ENCODE data around the gene C5orf22. TPM values are rescaled to one million over a fixed set of nuclear protein-coding genes. Genes with fewer than 3 reads are reported as not detected.
A peak's percentile ranks its signal among the peaks of the same experiment; 100 is the strongest.

The C5orf22 gene
- total and polyA plus RNA-seq, 10 of the 15 experiments (the other 5 are each of a cell fraction or from before 2014, with no cell fraction given), result 10.5 to 35.5 (median 24.0) TPM

GRCh38 chr5:31530541-31531265 lies 1.4 kb upstream of the C5orf22 start (continued):
- no peak for TF ChIP-seq ZSCAN29 (IDR thresholded peaks at IDR 0.05)

- ChIA-PET SMC1A (ENCODE audit: uncharacterized antibody, unreplicated experiment) (interaction anchor here (0.7 to 1.6 kb wide), 4 partner anchors 8 to 11 kb away, joined by 3 to 6 read pairs (median 4); no protein-coding TSS in a partner anchor), CTCF (interaction anchor here (1.0 to 1.6 kb wide), 3 partner anchors 10 to 23 kb away, joined by 3 to 9 read pairs (median 7); no protein-coding TSS in a partner anchor), RAD21 (ENCODE audit: unreplicated experiment) (interaction anchor here (1.0 to 1.7 kb wide), 2 partner anchors 545 to 561 kb away, joined by 3 to 4 read pairs; no protein-coding TSS in a partner anchor), POLR2A (interaction anchor here (0.5 to 1.0 kb wide), 5 partner anchors 9 to 47 kb away, joined by 3 to 6 read pairs (median 4); no protein-coding TSS in a partner anchor)
- no peaks in the 10 kb centered on the region for H3K9me3 ChIP-seq (replicated peaks; ENCODE audit: control insufficient read depth, insufficient read depth, low read length)
- no peaks in the 10 kb centered on the region for H4K20me1 ChIP-seq (ENCODE audit: control insufficient read depth, insufficient read depth)
- in situ Hi-C loops (cut with MboI), result no loop called here
- WGBS (ENCODE audit: insufficient coverage, insufficient replicate concordance, low lambda C conversion rate, missing lambda C conversion rate), result under 1% methylated on average over 13 of the region's 13 CpGs
- ATAC-seq (peak; percentile 64), DNase-seq (ENCODE audit: low read depth, low spot score) (no peak), FAIRE-seq (peak; percentile 18)
- peak overlapping the region; percentile 96 for H3K9ac ChIP-seq (ENCODE audit: control insufficient read depth, insufficient read depth, low read length)
- intact Hi-C loops (cut with micrococcal nuclease; ENCODE audit: unreplicated experiment), result no loop called here
- peak overlapping the region; percentile 81 for H2AFZ ChIP-seq (ENCODE audit: control insufficient read depth, low read depth, low read length)
- no TSS peak for BruUV-seq (replicated peaks)
- H3K27ac ChIP-seq (ENCODE audit: control insufficient read depth, insufficient read depth), result peak overlapping the region; percentile 67
- H3K4me2 ChIP-seq (ENCODE audit: control insufficient read depth, insufficient read depth), result no peak overlapping the region
- peaks cover 6 to 12% of the 10 kb centered on the region in 2 experiments for H3K36me3 ChIP-seq (ENCODE audit: control insufficient read depth in 2 of 2, insufficient read depth in 2 of 2, low read length in 1 of 2)
- H3K79me2 ChIP-seq (ENCODE audit: control insufficient read depth, insufficient read depth, low read length), result peaks cover 40% of the 10 kb centered on the region
- H3K4me3 ChIP-seq, result peak overlapping the region; percentile 92
- H3K4me1 ChIP-seq (ENCODE audit: control insufficient read depth, insufficient read depth, low read length), result peaks cover 17% of the 10 kb centered on the region
- no peaks in the 10 kb centered on the region for H3K27me3 ChIP-seq (replicated peaks in 1 of 2; ENCODE audit: control insufficient read depth in 2 of 2, insufficient read depth in 2 of 2, low read length in 1 of 2)
- TF ChIP-seq MAX (IDR thresholded peaks at IDR 0.05; ENCODE audit: low read depth, low read length), result 0 out of 2 replicates have a peak, but pooled peaks have one; percentile 14
- TF ChIP-seq CREB1 (IDR thresholded peaks at IDR 0.05; ENCODE audit: low read depth), result no peak
- no peak for TF ChIP-seq RBBP5 (conservative IDR thresholded peaks at IDR 0.05)
- no peak for TF ChIP-seq MTA2 (IDR thresholded peaks at IDR 0.05; ENCODE audit: low read depth)
- TF ChIP-seq NRF1 (conservative IDR thresholded peaks at IDR 0.05; ENCODE audit: low read depth, low read length), result no peak
- TF ChIP-seq NKRF (conservative IDR thresholded peaks at IDR 0.05), result peak; percentile 73
- TF ChIP-seq DPF2 (IDR thresholded peaks at IDR 0.05), result 0 out of 2 replicates have a peak, but pooled peaks have one; percentile 12
- TF ChIP-seq SIN3A (IDR thresholded peaks at IDR 0.05; ENCODE audit: low read depth, low read length), result no peak
- TF ChIP-seq ZBED1 (IDR thresholded peaks at IDR 0.05; ENCODE audit: borderline replicate concordance), result 0 out of 2 replicates have a peak, but pooled peaks have one; percentile 3
- no peak for TF ChIP-seq WRNIP1 (IDR thresholded peaks at IDR 0.05; ENCODE audit: borderline replicate concordance, low read depth, low read length)
- no peak for TF ChIP-seq PBX3 (IDR thresholded peaks at IDR 0.05; ENCODE audit: insufficient replicate concordance, low read depth, low read length)
- no peak for TF ChIP-seq ATF3 (IDR thresholded peaks at IDR 0.05; ENCODE audit: borderline replicate concordance, extremely low read depth, low read depth, low read length)
- no peak for TF ChIP-seq NR2C1 (IDR thresholded peaks at IDR 0.05)
- no peak for TF ChIP-seq RFX5 (IDR thresholded peaks at IDR 0.05; ENCODE audit: low read depth, low read length)
- TF ChIP-seq SIX5 (IDR thresholded peaks at IDR 0.05; ENCODE audit: low read depth, low read length, severe bottlenecking), result no peak
- no peak for TF ChIP-seq IKZF1 (conservative IDR thresholded peaks at IDR 0.05)
- no peak for TF ChIP-seq EP300 (IDR thresholded peaks at IDR 0.05; ENCODE audit: borderline replicate concordance in 1 of 2, control insufficient read depth in 1 of 2, low read depth in 2 of 2, low read length in 2 of 2)
- 0 out of 2 replicates have a peak, but pooled peaks have one; percentile 5 for TF ChIP-seq CBFB (IDR thresholded peaks at IDR 0.05; ENCODE audit: low read depth)
Observed at GRCh38 chr5:31531543-31531887, 586 bp upstream of the C5orf22 start.
